ENCODE measurements around the gene ALG8.
A peak's percentile ranks its signal among the peaks of the same experiment; 100 is the strongest.
"Not testable (repeated sequence)": the region's sequence is repeated elsewhere in the genome, so short reads cannot be mapped to it uniquely, and the experiment has no call there.

The ALG8 gene

GRCh38 chr11:78066471-78066870 lies 73.0 kb downstream of the ALG8 start:
- DNase-seq: no peak

GRCh38 chr11:78065203-78065602 lies 74.2 kb downstream of the ALG8 start:
- no peak for DNase-seq

- DNase-seq: no peak
Measured at GRCh38 chr11:78063440-78064181, 75.8 kb downstream of the ALG8 start, which contains the start of gene THRSP. TSS of gene THRSP (plus strand) at chr11:78063861. CDS start at chr11:78063882, 21 bp downstream.

GRCh38 chr11:78062671-78063070 lies 76.8 kb downstream of the ALG8 start:
- no peak for DNase-seq

- DNase-seq: no peak
Measured at GRCh38 chr11:78061921-78062311, 77.5 kb downstream of the ALG8 start.

- DNase-seq: no peak
Measured at GRCh38 chr11:78061088-78061920, 78.1 kb downstream of the ALG8 start.

- no peak for DNase-seq
Measured at GRCh38 chr11:78060533-78060932, 78.9 kb downstream of the ALG8 start.

- DNase-seq: not testable (repeated sequence)
Measured at GRCh38 chr11:78059749-78060328, 79.6 kb downstream of the ALG8 start.

GRCh38 chr11:78057462-78058055 lies 81.9 kb downstream of the ALG8 start:
- no peak for DNase-seq

GRCh38 chr11:78056093-78056492 lies 83.3 kb downstream of the ALG8 start:
- no peak for DNase-seq

- DNase-seq: no peak
Measured at GRCh38 chr11:78054971-78055370, 84.5 kb downstream of the ALG8 start.

GRCh38 chr11:78050964-78051831 lies 88.2 kb downstream of the ALG8 start:
- peak; percentile 81 for DNase-seq
